Measurements from ENCODE around the gene TMEM167A. TPM values are rescaled to one million over a fixed set of nuclear protein-coding genes. Genes with fewer than 3 reads are reported as not detected.

Gene TMEM167A
- total and polyA plus RNA-seq, 2 experiments from 2014 or later, result 179 to 267 TPM

GRCh38 chr5:83072966-83073365 lies 4.2 kb downstream of the TMEM167A start (continued):
- no peak for TF ChIP-seq ZNF114 (CRISPR knock-in tag; IDR thresholded peaks at IDR 0.05)
- no peak for TF ChIP-seq ETS1 (IDR thresholded peaks at IDR 0.05)
- TF ChIP-seq STAT1 (IDR thresholded peaks at IDR 0.05; ENCODE audit: unreplicated experiment), result no peak
- TF ChIP-seq CREB1 (CRISPR knock-in tag; IDR thresholded peaks at IDR 0.05; ENCODE audit: low read depth), result no peak
- TF ChIP-seq ZNF462 (CRISPR knock-in tag; IDR thresholded peaks at IDR 0.05), result no peak

GRCh38 chr5:83071286-83072051 lies 5.7 kb downstream of the TMEM167A start:
- H4K20me1 ChIP-seq (replicated peaks; ENCODE audit: insufficient read depth), result peaks cover 23% of the 10 kb centered on the region
- H3K36me3 ChIP-seq (ENCODE audit: insufficient read depth), result no peaks in the 10 kb centered on the region
- peaks cover 20% of the 10 kb centered on the region; the same call in 2 of the 3 replicates for H3K36me3 Mint-ChIP-seq (ENCODE audit: low read depth)
- peak overlapping the region; percentile 67 for H3K4me2 ChIP-seq
- H3K4me3 Mint-ChIP-seq, result peak overlapping the region; percentile 49
- no peaks in the 10 kb centered on the region for H3K9me3 Mint-ChIP-seq
- no peak overlapping the region for H3K27ac ChIP-seq (ENCODE audit: low read depth)
- no peak for ATAC-seq
- DNase-seq (ENCODE audit: low spot score), result no peak
- H3K9me2 ChIP-seq (ENCODE audit: insufficient read depth), result no peaks in the 10 kb centered on the region
- H3K27me3 Mint-ChIP-seq (ENCODE audit: insufficient read depth, low read depth, poor library complexity), result peaks cover 6% of the 10 kb centered on the region
- H3K27me3 ChIP-seq (ENCODE audit: insufficient read depth), result no peaks in the 10 kb centered on the region
- H3K4me3 ChIP-seq, result peak overlapping the region; percentile 30
- peaks cover 60% of the 10 kb centered on the region for H3K4me1 ChIP-seq (ENCODE audit: insufficient read depth)
- peaks cover 79% of the 10 kb centered on the region for H3K4me1 Mint-ChIP-seq
- H3F3A ChIP-seq (replicated peaks; ENCODE audit: low read depth), result no peaks in the 10 kb centered on the region
- peak overlapping the region; percentile 82 for H3K27ac Mint-ChIP-seq
- no peak overlapping the region for H2AFZ ChIP-seq
- peaks cover 100% of the 10 kb centered on the region for H3K79me2 ChIP-seq (replicated peaks; ENCODE audit: insufficient read depth)
- TF ChIP-seq CREB1 (CRISPR knock-in tag; IDR thresholded peaks at IDR 0.05; ENCODE audit: low read depth), result no peak
- TF ChIP-seq ETS1 (IDR thresholded peaks at IDR 0.05), result no peak
- TF ChIP-seq ZNF331 (CRISPR knock-in tag; IDR thresholded peaks at IDR 0.05; ENCODE audit: low read depth), result no peak

All from GM23338 (cell line).